ENCODE measurements around the gene ASPSCR1.

DNA sequence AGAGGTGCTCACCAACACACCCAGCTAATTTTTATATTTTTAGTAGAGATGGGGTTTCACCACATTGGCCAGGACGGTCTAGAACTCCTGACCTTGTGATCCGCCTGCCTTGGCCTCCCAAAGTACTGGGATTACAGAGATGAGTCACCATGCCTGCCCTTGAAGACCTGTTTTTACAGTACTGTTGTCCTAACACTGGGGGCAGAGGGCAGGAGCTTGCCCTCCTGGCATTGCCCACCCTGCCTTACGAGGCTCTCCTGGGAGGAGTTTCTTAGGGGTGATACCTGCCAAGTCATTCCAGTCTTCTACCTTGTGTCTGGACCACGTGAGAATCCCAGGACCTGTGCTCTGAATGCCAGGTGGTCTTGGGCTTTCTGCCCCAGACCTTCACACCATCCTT is 2.7 kb downstream of the ASPSCR1 start:
- TF ChIP-seq, protein P1, sequence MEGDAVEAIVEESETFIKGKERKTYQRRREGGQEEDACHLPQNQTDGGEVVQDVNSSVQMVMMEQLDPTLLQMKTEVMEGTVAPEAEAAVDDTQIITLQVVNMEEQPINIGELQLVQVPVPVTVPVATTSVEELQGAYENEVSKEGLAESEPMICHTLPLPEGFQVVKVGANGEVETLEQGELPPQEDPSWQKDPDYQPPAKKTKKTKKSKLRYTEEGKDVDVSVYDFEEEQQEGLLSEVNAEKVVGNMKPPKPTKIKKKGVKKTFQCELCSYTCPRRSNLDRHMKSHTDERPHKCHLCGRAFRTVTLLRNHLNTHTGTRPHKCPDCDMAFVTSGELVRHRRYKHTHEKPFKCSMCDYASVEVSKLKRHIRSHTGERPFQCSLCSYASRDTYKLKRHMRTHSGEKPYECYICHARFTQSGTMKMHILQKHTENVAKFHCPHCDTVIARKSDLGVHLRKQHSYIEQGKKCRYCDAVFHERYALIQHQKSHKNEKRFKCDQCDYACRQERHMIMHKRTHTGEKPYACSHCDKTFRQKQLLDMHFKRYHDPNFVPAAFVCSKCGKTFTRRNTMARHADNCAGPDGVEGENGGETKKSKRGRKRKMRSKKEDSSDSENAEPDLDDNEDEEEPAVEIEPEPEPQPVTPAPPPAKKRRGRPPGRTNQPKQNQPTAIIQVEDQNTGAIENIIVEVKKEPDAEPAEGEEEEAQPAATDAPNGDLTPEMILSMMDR (conservative IDR thresholded peaks at IDR 0.05; ENCODE audit: low read depth, low read length): no peak
- TF ChIP-seq, protein P2, sequence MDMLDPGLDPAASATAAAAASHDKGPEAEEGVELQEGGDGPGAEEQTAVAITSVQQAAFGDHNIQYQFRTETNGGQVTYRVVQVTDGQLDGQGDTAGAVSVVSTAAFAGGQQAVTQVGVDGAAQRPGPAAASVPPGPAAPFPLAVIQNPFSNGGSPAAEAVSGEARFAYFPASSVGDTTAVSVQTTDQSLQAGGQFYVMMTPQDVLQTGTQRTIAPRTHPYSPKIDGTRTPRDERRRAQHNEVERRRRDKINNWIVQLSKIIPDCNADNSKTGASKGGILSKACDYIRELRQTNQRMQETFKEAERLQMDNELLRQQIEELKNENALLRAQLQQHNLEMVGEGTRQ (IDR thresholded peaks at IDR 0.05; ENCODE audit: low read depth, low read length): no peak
- TF ChIP-seq POLR2A (IDR thresholded peaks at IDR 0.05; ENCODE audit: low read depth, low read length): no peak
- TF ChIP-seq ELK1 (IDR thresholded peaks at IDR 0.05; ENCODE audit: borderline replicate concordance, low read depth, low read length): no peak
- TF ChIP-seq RCOR1 (IDR thresholded peaks at IDR 0.05; ENCODE audit: insufficient replicate concordance, low read length): no peak
- no peak for TF ChIP-seq MAFK (IDR thresholded peaks at IDR 0.05; ENCODE audit: low read depth, low read length)
- TF ChIP-seq CEBPB (IDR thresholded peaks at IDR 0.05; ENCODE audit: low read depth, low read length): no peak
- TF ChIP-seq RFX5 (IDR thresholded peaks at IDR 0.05; ENCODE audit: low read depth, low read length): no peak
- TF ChIP-seq MXI1 (IDR thresholded peaks at IDR 0.05; ENCODE audit: borderline replicate concordance, low read depth, low read length): no peak
- no peak for TF ChIP-seq RAD21 (IDR thresholded peaks at IDR 0.05; ENCODE audit: low read length)
